GM12878 (cell line): ENCODE results near the gene CDH4. TPM values are rescaled to one million over a fixed set of nuclear protein-coding genes. Genes with fewer than 3 reads are reported as not detected.

Source experiments
- ATAC-seq: fragments of 200-7000 bp; cut with Tn5 transposase; 3 replicates; pipeline ENCODE4 v1.9.1; 2020; ENCODE audit warnings: mild to moderate bottlenecking, moderate library complexity
- BruUV-seq: library from RNA; stranded (reverse); fragments of 400-500 nt; replicated peaks from 2 replicates; lab custom pipeline; 2021; lab: Mats Ljungman, UMichigan
- CTCF ChIA-PET: fragments of 300-600 bp; sonication (Branson Sonifier 250); formaldehyde crosslinking; extraction: SDS; loops from one replicate; lab custom pipeline; 2021; ENCODE audit warnings: inconsistent platforms; lab: Yijun Ruan, JAX
- POLR2A ChIA-PET: fragments of 350-600 bp; formaldehyde crosslinking; extraction: SDS; loops from one replicate; lab custom pipeline; 2021; ENCODE audit warnings: inconsistent platforms; lab: Charles Lee
- RAD21 ChIA-PET: fragments of 300-600 bp; sonication (Branson Sonifier 250); formaldehyde crosslinking; loops from one replicate; lab custom pipeline; 2023; ENCODE audit warnings: antibody characterized with exemption; ENCODE audit not compliant: unreplicated experiment; lab: Charles Lee
- SMC1A ChIA-PET: fragments of 300-600 bp; sonication (Branson Sonifier 250); formaldehyde crosslinking; loops from one replicate; lab custom pipeline; 2023; ENCODE audit not compliant: unreplicated experiment, uncharacterized antibody; lab: Charles Lee
- DNase-seq: peaks from one replicate; pipeline ENCODE4 v3.0.0-alpha.2; 2011; ENCODE audit warnings: low read depth, low spot score
- FAIRE-seq: peaks from 3 replicates; lab custom pipeline; 2011; peaks lifted over from hg19 to GRCh38; lab: Jason Lieb, UNC
- H2AFZ ChIP-seq: 2 replicates; pipeline ENCODE4 v1.6.0; 2011; ENCODE audit warnings: low read depth, low read length, control low read depth; ENCODE audit not compliant: control insufficient read depth
- H3K27ac ChIP-seq: 2 replicates; pipeline ENCODE4 v1.5.1; 2011; ENCODE audit warnings: control low read depth; ENCODE audit not compliant: control insufficient read depth, insufficient read depth
- H3K27me3 ChIP-seq, 2 experiments: replicated peaks in 1 of 2; 2 replicates each; pipeline versions ENCODE4 v1.6.0 to v1.6.1; 2011; ENCODE audit warnings: low read length in 1 of 2; ENCODE audit not compliant: control insufficient read depth in 2 of 2, insufficient read depth in 2 of 2
- H3K36me3 ChIP-seq, 2 experiments: 2 replicates each; pipeline ENCODE4 v1.5.1; 2011; ENCODE audit warnings: low read length in 1 of 2; ENCODE audit not compliant: control insufficient read depth in 2 of 2, insufficient read depth in 2 of 2
- H3K4me1 ChIP-seq: 2 replicates; pipeline ENCODE4 v1.6.1; 2011; ENCODE audit warnings: mild to moderate bottlenecking, low read length, moderate library complexity, mixed read lengths; ENCODE audit not compliant: control insufficient read depth, insufficient read depth
- H3K4me2 ChIP-seq: 2 replicates; pipeline ENCODE4 v1.6.0; 2011; ENCODE audit warnings: control low read depth; ENCODE audit not compliant: control insufficient read depth, insufficient read depth
- H3K4me3 ChIP-seq: fragments of 200-600 bp; sonication (generic); 2 replicates; pipeline ENCODE4 v1.5.1; 2016
- H3K79me2 ChIP-seq: 2 replicates; pipeline ENCODE4 v1.6.0; 2011; ENCODE audit warnings: low read length; ENCODE audit not compliant: control insufficient read depth, insufficient read depth
- H3K9ac ChIP-seq: 2 replicates; pipeline ENCODE4 v1.8.0; 2011; ENCODE audit warnings: low read length, control low read depth, mixed read lengths; ENCODE audit not compliant: control insufficient read depth, insufficient read depth
- H3K9me3 ChIP-seq: replicated peaks from 3 replicates; pipeline ENCODE4 v1.5.1; 2011; ENCODE audit warnings: mild to moderate bottlenecking, low read length; ENCODE audit not compliant: control insufficient read depth, insufficient read depth
- H4K20me1 ChIP-seq: 2 replicates; pipeline ENCODE4 v1.6.0; 2011; ENCODE audit not compliant: control insufficient read depth, insufficient read depth
- ATF2 ChIP-seq: IDR thresholded peaks from 2 replicates; pipeline ENCODE4 v1.6.1; 2012; ENCODE audit warnings: low read length, inconsistent platforms
- ATF7 ChIP-seq: fragments of 450-650 bp; IDR thresholded peaks from 2 replicates; pipeline ENCODE4 v1.6.1; 2016; ENCODE audit warnings: low read depth, mild to moderate bottlenecking
- E2F4 ChIP-seq: IDR thresholded peaks from 2 replicates; pipeline ENCODE4 v1.6.1; 2012; ENCODE audit warnings: low read depth, low read length, improper control_type of control experiment
- HSF1 ChIP-seq: fragments of 150-350 bp; IDR thresholded peaks from 2 replicates; pipeline ENCODE4 v1.6.1; 2014; ENCODE audit warnings: mild to moderate bottlenecking, low read depth, low read length
- IKZF2 ChIP-seq, 2 experiments: fragments of 450-650 bp; IDR thresholded peaks; 2 replicates each; pipeline ENCODE4 v1.6.1; 2017; ENCODE audit warnings: mild to moderate bottlenecking in 2 of 2, moderate library complexity in 2 of 2
- IRF4 ChIP-seq: IDR thresholded peaks from 2 replicates; pipeline ENCODE4 v1.6.1; 2011; ENCODE audit warnings: low read depth, low read length
- MEF2B ChIP-seq: fragments of 450-650 bp; IDR thresholded peaks from 2 replicates; pipeline ENCODE4 v1.6.1; 2018; ENCODE audit warnings: mild to moderate bottlenecking, moderate library complexity; ENCODE audit not compliant: partially characterized antibody, poor library complexity, severe bottlenecking
- NFXL1 ChIP-seq: fragments of 450-650 bp; IDR thresholded peaks from 2 replicates; pipeline ENCODE4 v1.6.1; 2017; ENCODE audit warnings: antibody characterized with exemption, mild to moderate bottlenecking, borderline replicate concordance
- POLR2AphosphoS5 ChIP-seq: IDR thresholded peaks from 2 replicates; pipeline ENCODE4 v1.6.1; 2011; ENCODE audit warnings: mild to moderate bottlenecking, low read length, inconsistent platforms
- SIX5 ChIP-seq: IDR thresholded peaks from 2 replicates; pipeline ENCODE4 v1.6.1; 2011; ENCODE audit warnings: mild to moderate bottlenecking, low read depth, low read length, moderate library complexity; ENCODE audit not compliant: severe bottlenecking
- SMARCA5 ChIP-seq: fragments of 450-650 bp; IDR thresholded peaks from 2 replicates; pipeline ENCODE4 v1.6.1; 2017; ENCODE audit warnings: mild to moderate bottlenecking
- TCF7 ChIP-seq: IDR thresholded peaks from 2 replicates; pipeline ENCODE4 v1.6.1; 2014; ENCODE audit warnings: antibody characterized with exemption, borderline replicate concordance
- WGBS: methylation state at CpG from one replicate; pipeline ENCODE4 v1.1.6; 2016; ENCODE audit warnings: low lambda C conversion rate; ENCODE audit not compliant: insufficient replicate concordance, insufficient coverage; ENCODE audit errors: missing lambda C conversion rate; 5-methylcytosine and 5-hydroxymethylcytosine counted together
- in situ Hi-C: fragments of 300-500 bp; cut with MboI; formaldehyde crosslinking; loops from 9 replicates; pipeline ENCODE4 v1.14.3; 2018; ENCODE audit warnings: mixed read lengths
- intact Hi-C: fragments of 100-400 bp; cut with micrococcal nuclease; formaldehyde crosslinking; loops from one replicate; pipeline ENCODE4 v1.14.2; 2022; ENCODE audit not compliant: unreplicated experiment
- polyA plus RNA-seq, 11 experiments: library from polyadenylated mRNA; depleted of rRNA in 4 of 11; unstranded in 6 of 11; stranded (reverse) in 5 of 11; fragments of >200 nt; fragmentation: Nextera tagmentation in 4 of 11; fragmentation: Illumina TruSeq in 1 of 11; extraction: Ambion mirVana in 4 of 11; extraction: Trizol in 1 of 11; gene quantifications; 1 replicate in 1 of 11; 2 replicates in 10 of 11; pipeline versions ENCODE4 v1.2.1 to v1.2.3, GENCODE V29; 2011 to 2016; ENCODE audit warnings: inconsistent platforms in 2 of 11, missing spikeins in 2 of 11, low read depth in 1 of 11
- total RNA-seq, 4 experiments: library from RNA; depleted of rRNA in 3 of 4; stranded (reverse); fragments of >200 nt in 3 of 4; fragmentation: Illumina TruSeq in 1 of 4; extraction: Trizol in 1 of 4; gene quantifications; 2 replicates each; pipeline versions ENCODE4 v1.2.1 to v1.2.3, GENCODE V29; 2013 to 2021

The CDH4 gene
- total and polyA plus RNA-seq, 10 of the 15 experiments (the other 5 are each of a cell fraction or from before 2014, with no cell fraction given): not detected

GRCh38 chr20:61604549-61604948 lies 352.5 kb downstream of the CDH4 start (continued):
- TF ChIP-seq ATF2: no peak

GRCh38 chr20:61605283-61605682 lies 353.2 kb downstream of the CDH4 start:
- no peak for ATAC-seq

GRCh38 chr20:61605862-61606557 lies 353.9 kb downstream of the CDH4 start:
- no TSS peak for BruUV-seq
- FAIRE-seq (no peak), DNase-seq (no peak), ATAC-seq (no peak)
- Histone ChIP-seq H2AFZ (no peak overlapping the region), H3K4me1 (no peaks in the 10 kb centered on the region), H3K4me2 (no peak overlapping the region), H3K9me3 (no peaks in the 10 kb centered on the region; the same call in 2 of the 3 replicates), H3K27ac (no peak overlapping the region), H4K20me1 (no peaks in the 10 kb centered on the region), H3K4me3 (no peak overlapping the region), H3K36me3 (no peaks in the 10 kb centered on the region), H3K9ac (no peak overlapping the region), H3K27me3 (no peaks in the 10 kb centered on the region), H3K79me2 (no peaks in the 10 kb centered on the region)
- in situ Hi-C loops (no loop called here), intact Hi-C loops (no loop called here)
- ChIA-PET POLR2A (no interaction called here), SMC1A (no interaction called here), CTCF (no interaction called here), RAD21 (no interaction called here)
- WGBS: 34% methylated on average over 9 of the region's 12 CpGs
- no peak for TF ChIP-seq E2F4
- TF ChIP-seq SIX5: no peak
- TF ChIP-seq MEF2B: no peak
- no peak for TF ChIP-seq HSF1
- no peak for TF ChIP-seq NFXL1
- no peak for TF ChIP-seq SMARCA5

More at GRCh38 chr20:61605283-61605682, 353.2 kb downstream of the CDH4 start:
- Histone ChIP-seq H3K27me3 (no peaks in the 10 kb centered on the region), H3K79me2 (no peaks in the 10 kb centered on the region), H3K4me1 (no peaks in the 10 kb centered on the region), H3K36me3 (no peaks in the 10 kb centered on the region), H3K4me2 (no peak overlapping the region), H2AFZ (no peak overlapping the region), H4K20me1 (no peaks in the 10 kb centered on the region), H3K27ac (no peak overlapping the region), H3K4me3 (no peak overlapping the region), H3K9me3 (no peaks in the 10 kb centered on the region; the same call in 2 of the 3 replicates), H3K9ac (no peak overlapping the region)
- ChIA-PET POLR2A (no interaction called here), CTCF (no interaction called here), SMC1A (no interaction called here), RAD21 (no interaction called here)
- no TSS peak for BruUV-seq
- in situ Hi-C loops: no loop called here
- no peak for FAIRE-seq
- DNase-seq: no peak
- TF ChIP-seq SIX5 (no peak), POLR2AphosphoS5 (no peak), ATF7 (no peak), IKZF2 (IDR thresholded peaks at IDR 0.05) (no peak), IRF4 (no peak), TCF7 (no peak)
- intact Hi-C loops: no loop called here
